ENCODE results near the gene TRIP12.
"Not testable (repeated sequence)": the region's sequence is repeated elsewhere in the genome, so short reads cannot be mapped to it uniquely, and the experiment has no call there.

Gene TRIP12

GRCh38 chr2:229731916-229732315 lies 189.9 kb downstream of the TRIP12 start:
- DNase-seq (ENCODE audit: extremely low spot score, insufficient read length, low read depth) (no peak), FAIRE-seq (no peak)

- FAIRE-seq (no peak), DNase-seq (ENCODE audit: extremely low spot score, insufficient read length, low read depth) (no peak)
Measured at GRCh38 chr2:229731363-229731762, 190.4 kb downstream of the TRIP12 start.

DNA sequence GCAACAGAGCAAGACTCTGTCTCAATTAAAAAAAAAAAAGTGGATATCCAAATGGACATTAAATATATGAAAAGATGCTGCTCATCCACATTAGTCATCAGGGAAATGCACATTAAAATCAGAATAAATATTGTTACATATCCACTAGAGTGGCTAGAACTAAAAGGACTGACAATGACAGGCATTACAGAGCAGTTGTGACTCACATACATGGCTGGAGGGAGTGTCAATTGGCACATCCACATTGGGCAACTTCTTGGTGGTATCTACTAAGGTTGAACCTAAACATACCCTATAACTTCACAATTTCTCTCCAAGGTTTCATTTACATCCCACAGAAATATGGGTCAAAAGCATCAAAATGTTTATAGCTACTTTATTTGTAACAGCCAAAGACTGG lies 193.4 kb downstream of the TRIP12 start:
- FAIRE-seq = no peak
- no peak for DNase-seq (ENCODE audit: extremely low spot score, insufficient read length, low read depth)

- DNase-seq (ENCODE audit: extremely low spot score, insufficient read length, low read depth) (no peak), FAIRE-seq (no peak)
Measured at GRCh38 chr2:229726643-229727042, 195.2 kb downstream of the TRIP12 start.

DNA sequence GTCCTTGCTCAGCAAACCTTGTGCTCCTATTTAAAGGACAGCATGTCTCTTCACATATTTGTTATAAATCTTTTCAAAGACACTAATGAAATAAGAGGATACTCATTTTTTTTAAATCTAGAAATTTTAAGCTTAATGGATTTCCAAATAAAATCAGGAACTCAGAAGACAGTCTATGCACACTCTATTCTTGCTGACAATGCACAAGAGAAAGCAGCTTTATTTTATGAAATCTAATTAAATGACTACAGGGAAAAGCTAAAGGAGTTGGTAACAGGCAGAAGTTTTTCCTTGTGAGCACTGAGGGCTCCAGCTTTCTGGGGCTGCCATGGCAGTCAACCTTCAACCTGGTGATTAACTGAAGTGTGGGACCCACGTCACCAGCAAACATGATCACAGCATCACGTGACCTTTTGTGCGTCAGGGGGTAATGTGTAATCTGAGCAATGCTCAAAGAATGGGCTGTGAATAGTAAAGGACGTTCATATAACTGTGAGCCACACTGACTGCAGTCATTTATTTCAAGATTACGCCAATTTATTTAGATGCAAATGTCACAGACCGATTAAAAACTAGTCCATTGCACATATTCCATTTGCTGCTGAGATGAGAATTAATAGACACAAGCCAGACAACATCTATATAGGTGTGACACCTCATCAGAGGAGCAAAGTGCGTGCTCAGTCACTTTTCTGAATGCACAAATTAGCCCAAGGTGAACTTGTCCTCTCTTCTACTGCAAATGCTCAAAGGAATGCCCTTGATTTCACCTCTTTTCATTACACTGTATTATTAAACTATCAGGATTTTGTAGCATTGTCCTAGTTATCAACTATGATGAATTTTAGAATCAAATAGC lies 195.9 kb downstream of the TRIP12 start:
- DNase-seq (ENCODE audit: extremely low spot score, insufficient read length, low read depth) (no peak), FAIRE-seq (no peak)

DNA sequence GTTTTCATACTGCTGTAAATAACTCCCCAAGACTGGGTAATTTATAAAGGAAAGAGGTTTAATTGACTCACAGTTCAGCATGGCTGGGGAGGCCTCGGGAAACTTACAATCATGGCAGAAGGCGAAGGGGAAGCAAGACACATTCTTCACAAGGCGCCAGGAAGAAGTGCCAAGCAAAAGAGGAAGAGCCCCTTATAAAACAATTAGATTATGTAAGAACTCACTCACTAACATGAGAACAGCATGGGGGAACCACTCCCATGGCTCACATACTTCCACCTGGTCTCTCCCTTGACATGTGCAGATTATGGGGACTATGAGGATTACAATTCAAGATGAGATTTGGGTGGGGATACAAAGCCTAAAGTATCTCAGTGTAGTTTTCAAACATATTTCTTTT lies 198.6 kb downstream of the TRIP12 start:
- FAIRE-seq; DNase-seq (ENCODE audit: extremely low spot score, insufficient read length, low read depth): not testable (repeated sequence)

DNA sequence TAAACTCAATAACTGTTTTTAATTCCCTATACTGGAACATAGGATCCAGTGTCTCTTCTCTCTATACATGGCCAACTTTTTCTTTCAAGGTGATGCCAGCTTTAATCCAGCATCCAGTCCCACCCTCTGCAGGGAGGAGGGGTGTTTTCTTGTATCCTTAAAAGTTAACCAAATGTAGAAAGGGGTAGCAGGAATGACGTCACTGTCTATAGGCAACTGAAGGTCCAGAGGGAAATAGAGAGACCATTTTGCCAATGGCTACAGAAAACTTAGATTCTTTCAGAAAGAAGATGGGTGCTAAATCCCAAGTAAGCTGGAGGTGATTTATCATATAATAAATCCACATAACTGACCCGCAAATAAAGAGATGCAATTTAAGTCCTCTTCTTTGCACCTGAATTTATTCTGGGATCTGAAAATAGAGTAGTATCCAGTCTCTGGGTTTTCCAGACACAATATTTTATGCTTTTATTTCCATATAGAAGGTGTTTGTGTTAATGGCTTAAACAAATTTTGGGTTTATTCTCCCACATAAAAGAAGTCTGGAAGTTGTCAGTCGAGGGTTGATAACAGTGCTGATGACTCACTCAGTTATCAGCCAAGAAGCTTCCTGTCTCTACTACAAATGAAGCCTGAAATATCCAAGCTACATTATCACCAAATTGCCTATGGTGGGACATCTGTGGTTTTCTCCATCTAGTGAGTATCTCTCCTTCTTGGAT lies 201.7 kb downstream of the TRIP12 start:
- DNase-seq (ENCODE audit: extremely low spot score, insufficient read length, low read depth) (no peak), FAIRE-seq (no peak)

DNA sequence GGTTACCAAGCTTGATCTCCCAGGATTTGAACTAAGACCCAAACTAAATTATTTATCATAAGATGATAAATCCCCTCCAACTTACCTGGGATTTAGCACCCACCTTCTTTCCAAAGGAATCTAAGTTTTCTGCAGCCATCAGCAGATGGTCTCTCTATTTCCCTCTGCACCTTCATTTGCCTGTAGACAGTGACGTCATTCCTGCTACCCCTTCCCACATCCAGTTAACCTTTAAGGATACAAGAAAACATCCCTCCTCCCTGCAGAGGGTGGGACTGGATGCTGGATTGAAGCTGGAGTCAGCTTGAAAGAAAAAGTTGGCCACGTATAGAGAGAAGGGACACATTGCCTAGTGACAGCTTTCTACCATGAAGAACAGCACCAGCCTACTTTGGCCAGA lies 203.8 kb downstream of the TRIP12 start:
- DNase-seq (ENCODE audit: extremely low spot score, insufficient read length, low read depth) (no peak), FAIRE-seq (no peak)

DNA sequence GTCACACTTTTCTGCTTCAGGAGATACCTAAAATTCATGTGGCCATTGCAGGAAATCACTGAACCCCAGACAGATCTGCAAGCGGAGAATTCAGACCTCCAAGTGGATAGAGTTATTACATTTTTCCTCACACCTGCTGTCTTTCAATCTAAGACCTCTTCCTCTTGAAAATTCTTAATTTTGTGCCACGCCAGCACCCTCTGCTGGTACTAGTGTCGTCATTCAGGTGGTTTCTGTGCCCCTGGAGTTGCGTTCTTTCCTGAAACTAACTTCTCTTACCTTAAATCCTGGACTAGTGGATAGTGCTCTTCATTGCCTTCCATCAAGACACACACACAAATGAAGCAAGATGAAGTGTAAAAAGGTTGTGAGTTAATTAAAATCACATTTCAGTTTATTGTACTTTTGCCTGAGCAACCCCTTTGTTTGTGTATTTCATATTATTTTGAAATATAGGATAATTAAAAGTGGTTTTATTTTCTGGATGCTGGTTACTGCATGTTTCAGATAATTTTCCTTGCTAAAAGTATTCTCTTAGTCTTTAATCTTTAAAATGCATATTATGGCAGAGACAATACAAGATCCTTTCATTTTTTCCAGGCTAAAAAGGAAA lies 205.8 kb downstream of the TRIP12 start:
- peak; percentile 78 for FAIRE-seq
- no peak for DNase-seq (ENCODE audit: extremely low spot score, insufficient read length, low read depth)

GRCh38 chr2:229714736-229715541 lies 206.9 kb downstream of the TRIP12 start:
- FAIRE-seq = no peak
- no peak for DNase-seq (ENCODE audit: extremely low spot score, insufficient read length, low read depth)

DNA sequence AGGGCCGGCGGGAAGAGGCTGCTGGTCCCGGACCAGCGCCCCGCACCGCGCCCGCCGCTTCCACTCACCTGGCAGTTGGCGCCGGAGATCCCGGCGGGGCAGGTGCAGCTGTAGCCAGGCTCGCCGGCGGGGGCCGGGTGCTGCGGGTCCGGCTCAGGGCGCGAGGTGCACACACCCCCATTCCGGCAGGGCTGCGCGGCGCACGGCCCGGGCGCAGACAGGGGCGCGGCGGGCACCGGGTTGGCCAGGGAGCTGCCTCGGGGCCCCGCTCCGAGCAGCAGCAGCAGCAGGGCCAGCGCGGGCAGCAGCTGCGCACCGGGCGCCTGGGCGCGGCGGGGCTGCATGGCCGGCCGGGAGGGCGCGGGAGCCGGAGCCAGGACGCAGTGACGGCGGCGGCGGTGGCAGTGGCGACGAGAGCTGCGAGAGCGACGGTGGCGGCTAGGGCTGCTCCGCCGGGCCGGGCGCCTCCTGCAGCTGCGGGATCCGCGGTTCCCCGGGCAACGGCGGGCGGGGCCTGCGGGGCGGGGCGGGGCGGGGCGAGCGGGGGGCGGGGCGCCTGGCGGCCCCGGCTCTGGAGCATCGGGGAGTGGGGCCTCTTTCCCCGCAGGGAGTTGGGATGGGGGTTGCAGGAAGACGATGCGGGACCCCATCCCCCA lies 207.6 kb downstream of the TRIP12 start, which contains the start of gene DNER:
Gene DNER, minus strand, starts transcription at position 476 of the 656 bp plus-strand sequence. Its CDS starts 132 bp downstream, at position 344.
- FAIRE-seq (no peak), DNase-seq (ENCODE audit: extremely low spot score, insufficient read length, low read depth) (peak; percentile 30)
